Hepatocyte (in vitro differentiated cells): Measurements from ENCODE around the gene CNNM2.

Experiments used
- CTCF ChIP-seq: fragments of 200-600 bp; sonication (generic); IDR thresholded peaks from 2 replicates; pipeline ENCODE4 v1.5.1; 2016; ENCODE audit warnings: antibody characterized with exemption, mild to moderate bottlenecking; ENCODE audit not compliant: poor library complexity
- EZH2 ChIP-seq: fragments of 200-600 bp; sonication (generic); IDR thresholded peaks from 2 replicates; pipeline ENCODE4 v1.6.1; 2016; ENCODE audit warnings: antibody characterized with exemption, mild to moderate bottlenecking, borderline replicate concordance
- EZH2phosphoT487 ChIP-seq: fragments of 200-600 bp; sonication (generic); IDR thresholded peaks from one replicate; pipeline ENCODE4 v1.6.1; 2018; ENCODE audit warnings: antibody characterized with exemption, mild to moderate bottlenecking, low read depth, moderate library complexity; ENCODE audit not compliant: unreplicated experiment, severe bottlenecking

GRCh38 chr10:102904346-102904745 is 13.7 kb upstream of the CNNM2 start:
- no peak for TF ChIP-seq CTCF
- no peak for TF ChIP-seq EZH2
- TF ChIP-seq EZH2phosphoT487 = no peak
